Stimulated activated naive CD4-positive, alpha-beta T cell (primary cell): ENCODE measurements around the gene PISD.

ENCODE experiments used
- DNase-seq, 6 experiments: peaks; one replicate each; lab custom pipeline; 2025; lab: John Stamatoyannopoulos, UW

The PISD gene

DNA sequence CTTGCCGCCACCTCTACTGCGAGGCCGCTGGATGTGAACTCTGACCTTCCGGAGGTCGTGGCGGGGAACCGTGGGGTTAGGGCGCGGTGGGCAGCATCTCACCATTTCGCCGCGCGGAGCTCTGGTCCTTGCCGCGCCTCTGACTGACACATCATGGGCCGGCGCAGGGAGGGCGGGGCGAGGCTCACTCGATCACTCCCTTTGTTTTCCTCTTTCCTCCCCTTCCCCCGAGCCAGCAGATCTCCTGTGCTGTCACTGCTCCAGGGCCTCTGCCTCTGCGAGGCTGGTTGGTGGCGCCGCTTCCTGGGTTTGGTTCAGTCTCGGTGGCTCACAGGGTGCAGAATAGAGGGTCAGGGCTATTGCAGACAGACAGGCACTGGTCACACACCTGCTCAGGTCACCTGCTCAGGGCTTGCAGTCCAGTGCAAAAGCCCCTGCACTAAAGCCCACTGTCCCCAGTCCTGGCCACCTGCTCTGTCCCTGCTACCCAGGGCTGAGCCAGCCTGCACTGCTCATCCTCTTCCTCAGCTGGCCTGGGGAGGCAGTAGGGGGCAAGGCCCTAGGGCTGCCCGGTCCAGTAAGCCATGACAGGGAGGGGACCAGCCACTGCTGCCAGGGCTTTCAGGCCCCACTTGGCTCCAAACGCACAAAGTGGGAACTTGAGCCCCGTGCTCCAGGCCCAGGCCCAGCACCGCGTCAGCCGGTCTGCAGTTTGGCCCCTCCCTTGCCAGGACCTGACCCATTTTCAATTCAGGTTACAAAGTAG is 36.2 kb downstream of the PISD start:
- DNase-seq: no peak

GRCh38 chr22:31625257-31625640 is 36.8 kb downstream of the PISD start:
- no peak for DNase-seq

DNA sequence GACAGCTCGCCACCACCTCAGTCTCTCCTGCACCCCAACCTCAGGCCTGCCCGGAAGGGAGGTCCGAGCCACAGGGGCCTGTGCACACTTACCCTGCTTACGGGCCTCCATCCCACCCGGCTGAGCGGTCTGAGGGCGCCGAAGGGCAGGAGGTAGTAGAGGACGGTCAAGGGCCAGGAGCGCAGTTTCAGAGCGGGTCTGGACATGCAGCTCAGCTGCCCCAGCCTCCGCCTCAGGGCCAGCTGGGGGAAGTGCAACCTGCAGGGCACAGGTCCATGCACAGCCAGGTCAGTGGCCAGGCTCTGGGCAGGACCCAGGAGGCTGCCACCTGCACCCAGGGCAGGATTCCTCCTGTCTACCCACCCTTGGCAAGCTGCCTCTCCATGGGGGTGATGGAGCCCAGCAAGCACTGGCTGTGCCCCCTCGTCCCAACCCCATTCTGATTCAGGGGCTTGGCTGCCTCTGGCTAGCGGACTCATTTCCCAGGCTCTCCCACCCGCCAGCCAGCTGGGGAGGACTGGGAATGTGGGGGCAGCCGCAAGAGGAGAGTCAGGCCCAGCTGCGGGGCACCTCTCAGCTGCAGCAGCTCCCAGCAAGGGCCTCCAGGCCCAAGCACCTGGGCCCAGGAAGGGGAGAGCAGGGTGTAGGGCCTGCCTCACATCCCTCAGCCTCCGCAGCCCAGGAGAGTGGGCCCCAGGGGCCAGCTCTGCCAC is 38.3 kb downstream of the PISD start:
- DNase-seq: no peak

- DNase-seq: no peak
These were observed 39.0 kb downstream of the PISD start for GRCh38 chr22:31622980-31623379.

- DNase-seq: no peak
These were observed 40.4 kb downstream of the PISD start for GRCh38 chr22:31621507-31622124.

- no peak for DNase-seq
These were observed 41.1 kb downstream of the PISD start for GRCh38 chr22:31620756-31621480.

GRCh38 chr22:31619611-31620300 is 42.3 kb downstream of the PISD start:
- DNase-seq: no peak

DNA sequence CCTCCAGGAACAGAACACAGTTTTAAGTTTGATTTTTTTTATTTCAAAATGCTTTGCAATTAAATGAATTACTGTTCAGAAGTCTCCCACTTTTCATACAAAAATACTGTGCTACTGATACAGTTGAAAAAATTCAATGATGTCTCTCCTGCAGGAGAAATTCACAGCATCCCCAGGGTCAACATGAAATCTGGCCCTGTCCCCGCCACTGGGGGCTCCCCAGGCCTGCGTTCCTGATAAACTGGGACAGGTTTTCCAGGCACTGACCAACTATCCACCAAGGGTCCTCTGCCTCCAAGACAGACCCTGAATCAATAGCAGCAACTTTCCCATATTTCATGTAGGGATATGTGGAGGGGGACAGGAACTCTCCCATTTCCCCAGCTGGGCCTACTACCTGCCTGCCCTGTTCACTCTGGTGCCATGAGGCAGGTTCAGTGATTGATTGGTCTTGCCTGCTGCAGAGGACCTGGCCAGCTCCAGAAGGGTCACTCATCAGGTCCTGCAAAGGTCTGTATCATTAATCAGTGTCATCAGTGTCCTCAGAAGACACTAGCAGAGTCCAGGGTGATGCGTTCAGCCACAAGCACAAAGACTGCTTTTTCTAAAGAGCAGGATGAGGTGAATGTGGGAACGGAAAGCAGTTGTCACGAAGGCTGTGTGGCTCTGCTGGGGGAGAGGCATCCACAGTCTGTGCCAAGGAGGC is 43.4 kb downstream of the PISD start:
- no peak for DNase-seq

GRCh38 chr22:31618057-31618456 is 44.0 kb downstream of the PISD start:
- no peak for DNase-seq

- DNase-seq: no peak
These were observed 45.6 kb downstream of the PISD start for GRCh38 chr22:31616315-31616980.

DNA sequence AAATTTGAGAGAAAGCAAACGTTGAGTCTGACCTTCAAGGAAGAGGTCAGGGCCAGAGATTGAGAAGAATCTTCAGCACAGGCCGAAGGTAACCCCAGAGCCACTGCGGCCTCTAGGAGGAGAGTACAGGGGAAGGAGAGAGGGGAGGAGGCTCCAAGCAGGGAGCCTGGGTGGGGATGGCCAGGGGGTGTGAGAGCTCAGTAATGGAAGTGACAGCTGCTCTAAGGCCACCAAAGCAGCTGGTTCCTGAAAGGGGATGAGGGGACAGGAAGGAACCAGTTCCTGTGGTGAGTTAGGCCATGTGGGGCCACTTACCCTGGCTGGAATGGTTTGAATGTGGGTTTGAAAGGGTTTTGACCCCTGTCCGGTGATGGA is 46.1 kb downstream of the PISD start:
- DNase-seq: no peak

DNA sequence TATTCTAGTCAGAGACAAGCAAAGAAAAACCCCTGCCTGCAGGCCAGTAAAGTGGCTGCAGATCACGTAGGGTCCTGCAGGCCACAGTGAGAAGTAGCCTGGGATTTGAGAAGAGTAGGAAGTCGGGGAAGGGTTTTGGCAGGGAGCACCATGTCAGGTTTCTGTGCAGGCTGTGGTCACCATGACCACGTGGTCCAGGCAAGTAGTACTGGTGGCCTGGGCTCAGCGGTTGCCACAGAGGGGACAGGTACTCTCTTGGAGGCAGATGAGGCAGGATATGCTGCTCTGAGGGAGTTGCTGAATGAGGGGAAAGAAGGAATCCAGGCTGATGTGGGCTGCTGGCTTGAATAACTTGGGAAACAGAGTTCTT is 46.5 kb downstream of the PISD start:
- no peak for DNase-seq

DNA sequence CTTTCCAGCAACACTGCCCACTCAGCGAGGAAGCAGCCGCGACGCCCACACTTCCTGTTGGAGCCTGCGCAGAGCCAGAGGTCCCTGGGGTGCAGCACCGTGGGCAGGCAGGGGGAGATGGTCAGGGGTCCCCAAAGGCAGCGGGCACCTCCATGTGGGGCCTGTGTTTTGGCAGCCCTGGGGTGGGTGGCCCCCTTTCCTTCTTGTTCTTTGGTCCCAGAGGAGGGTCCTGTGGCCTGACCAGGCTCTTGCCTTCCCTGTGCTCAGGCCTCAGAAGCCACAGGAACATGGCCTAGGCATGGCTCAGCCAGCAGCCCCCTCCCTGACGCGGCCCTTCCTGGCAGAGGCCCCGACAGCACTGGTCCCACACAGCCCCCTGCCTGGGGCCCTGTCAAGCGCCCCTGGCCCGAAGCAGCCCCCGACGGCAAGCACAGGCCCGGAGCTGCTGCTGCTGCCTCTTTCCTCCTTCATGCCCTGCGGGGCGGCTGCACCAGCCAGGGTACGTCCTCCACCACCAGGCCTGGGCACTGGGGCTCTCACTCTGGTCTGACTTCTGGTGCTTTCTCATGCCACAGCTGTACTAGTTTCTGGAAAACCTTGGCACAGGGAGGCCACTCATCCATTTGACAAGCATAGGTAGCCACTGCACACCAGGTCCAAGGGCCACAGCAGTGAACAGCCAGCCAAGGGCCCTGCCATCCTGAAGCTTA is 47.1 kb downstream of the PISD start:
- DNase-seq: no peak

DNA sequence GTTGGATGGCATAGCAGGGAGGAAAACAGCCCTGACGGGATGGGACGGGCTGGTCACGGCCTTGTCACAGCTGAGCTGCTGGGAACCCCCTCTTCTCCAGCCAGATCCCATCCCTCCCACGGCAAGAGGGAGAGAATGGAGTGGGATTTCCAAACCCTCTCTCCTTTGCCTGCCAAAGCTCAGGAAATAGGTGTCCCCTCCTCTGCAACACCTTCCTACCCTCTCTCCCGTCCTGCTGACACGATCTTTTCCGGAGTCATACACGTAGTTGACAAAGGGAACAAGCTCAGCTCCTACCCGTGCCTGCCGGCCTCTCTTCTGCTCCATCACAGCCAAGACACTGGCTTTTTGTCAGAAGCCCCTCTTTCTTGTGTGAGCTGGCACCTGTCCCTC is 48.1 kb downstream of the PISD start:
- no peak for DNase-seq

GRCh38 chr22:31613286-31613903 is 48.6 kb downstream of the PISD start:
- no peak for DNase-seq

- no peak for DNase-seq
These were observed 49.1 kb downstream of the PISD start for GRCh38 chr22:31612891-31613285.

- no peak for DNase-seq
These were observed 50.8 kb downstream of the PISD start for GRCh38 chr22:31611061-31611760.

DNA sequence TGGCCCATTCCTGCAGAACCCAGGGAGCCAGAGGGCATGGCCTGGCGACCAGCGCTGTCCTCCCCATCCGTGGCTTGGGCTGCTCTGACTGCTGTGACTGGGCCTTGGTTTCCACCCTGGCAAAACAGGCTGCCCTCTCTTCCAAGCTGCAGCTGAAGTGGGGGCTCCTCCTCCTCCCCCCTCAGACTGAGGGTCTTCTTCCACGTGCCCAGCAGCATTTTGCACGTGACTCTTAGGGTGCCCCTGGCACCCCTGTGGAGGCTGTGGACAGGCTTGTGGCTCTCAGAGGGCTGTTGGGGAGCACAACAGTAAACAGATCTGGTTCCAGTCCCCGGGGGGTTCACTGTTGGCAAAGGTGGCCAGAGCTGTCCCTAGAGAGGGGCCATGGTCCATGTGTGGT is 51.4 kb downstream of the PISD start:
- no peak for DNase-seq

GRCh38 chr22:31609716-31610115 is 52.3 kb downstream of the PISD start:
- no peak for DNase-seq
